Choroid plexus epithelial cell (primary cell): ENCODE data around the gene F2R.

Experiments
- DNase-seq: peaks from one replicate; pipeline ENCODE4 v3.0.0-alpha.2; 2010; ENCODE audit warnings: low read depth
- H3K4me3 ChIP-seq: 2 replicates; pipeline ENCODE4 v1.5.1; 2011; ENCODE audit warnings: low read depth, mild to moderate bottlenecking, control low read depth, low read length, moderate library complexity
- TF ChIP-seq, protein P1 (sequence below): conservative IDR thresholded peaks from 2 replicates; pipeline ENCODE4 v1.5.1; 2011; ENCODE audit warnings: low read depth, mild to moderate bottlenecking, control low read depth, inconsistent platforms, low read length, moderate library complexity

F2R gene

DNA sequence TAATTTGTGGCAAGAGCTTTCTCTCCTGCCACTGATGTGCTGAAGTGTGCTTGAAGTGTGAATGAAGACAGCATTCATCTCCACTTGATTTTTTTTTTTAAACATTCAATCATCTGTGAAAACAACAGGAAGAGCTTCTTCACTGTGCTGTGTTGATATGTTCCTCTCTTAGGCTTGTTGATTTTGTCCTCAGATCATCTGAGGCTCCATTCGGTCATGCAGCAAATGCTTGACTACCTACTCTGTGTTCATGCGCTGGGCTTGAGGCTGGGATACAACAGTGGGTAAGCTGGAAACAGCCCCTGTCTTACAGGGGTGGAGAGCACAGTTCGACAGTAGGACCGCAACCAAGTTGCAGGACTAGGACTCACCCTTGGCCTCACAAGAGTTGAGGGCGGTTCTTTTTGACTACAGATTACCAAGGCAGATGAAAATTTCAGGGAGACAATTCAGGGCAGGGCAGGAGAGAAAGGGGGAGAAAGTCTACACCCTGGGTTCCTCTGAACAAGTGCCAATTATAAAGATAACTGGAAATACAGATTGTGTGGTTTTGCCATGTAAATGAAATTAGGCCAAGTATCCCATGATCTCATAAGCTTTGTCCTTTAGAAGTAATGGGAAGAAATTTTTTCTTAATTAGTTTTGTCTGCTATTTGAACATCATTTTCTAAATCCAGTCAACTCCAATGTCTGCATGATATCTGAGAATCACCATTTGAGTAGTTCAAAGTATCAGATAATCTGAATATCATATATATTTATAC lies 31.0 kb upstream of the F2R start:
- TF ChIP-seq, protein P1, sequence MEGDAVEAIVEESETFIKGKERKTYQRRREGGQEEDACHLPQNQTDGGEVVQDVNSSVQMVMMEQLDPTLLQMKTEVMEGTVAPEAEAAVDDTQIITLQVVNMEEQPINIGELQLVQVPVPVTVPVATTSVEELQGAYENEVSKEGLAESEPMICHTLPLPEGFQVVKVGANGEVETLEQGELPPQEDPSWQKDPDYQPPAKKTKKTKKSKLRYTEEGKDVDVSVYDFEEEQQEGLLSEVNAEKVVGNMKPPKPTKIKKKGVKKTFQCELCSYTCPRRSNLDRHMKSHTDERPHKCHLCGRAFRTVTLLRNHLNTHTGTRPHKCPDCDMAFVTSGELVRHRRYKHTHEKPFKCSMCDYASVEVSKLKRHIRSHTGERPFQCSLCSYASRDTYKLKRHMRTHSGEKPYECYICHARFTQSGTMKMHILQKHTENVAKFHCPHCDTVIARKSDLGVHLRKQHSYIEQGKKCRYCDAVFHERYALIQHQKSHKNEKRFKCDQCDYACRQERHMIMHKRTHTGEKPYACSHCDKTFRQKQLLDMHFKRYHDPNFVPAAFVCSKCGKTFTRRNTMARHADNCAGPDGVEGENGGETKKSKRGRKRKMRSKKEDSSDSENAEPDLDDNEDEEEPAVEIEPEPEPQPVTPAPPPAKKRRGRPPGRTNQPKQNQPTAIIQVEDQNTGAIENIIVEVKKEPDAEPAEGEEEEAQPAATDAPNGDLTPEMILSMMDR, result no peak
- no peak overlapping the region for H3K4me3 ChIP-seq
- DNase-seq, result no peak

DNA sequence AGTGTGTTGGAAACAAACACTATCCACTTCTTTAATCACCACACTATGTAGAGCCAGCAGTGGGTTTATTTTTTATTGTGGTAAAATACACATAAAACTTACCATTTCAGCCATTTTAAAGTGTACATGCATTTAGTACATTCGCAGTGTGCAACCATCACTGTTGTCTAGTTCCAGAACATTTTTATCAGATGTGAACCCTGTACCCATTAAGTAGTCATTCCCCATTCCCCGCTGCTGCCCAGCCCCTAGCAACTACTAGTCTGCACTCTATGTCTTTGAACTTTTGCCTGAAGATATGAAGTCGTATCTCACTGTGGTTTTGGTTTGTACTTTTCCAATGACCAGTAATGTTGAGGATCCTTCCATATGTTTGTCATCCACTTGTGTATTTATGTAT lies 30.2 kb upstream of the F2R start:
- TF ChIP-seq, protein P1, result no peak
- H3K4me3 ChIP-seq, result no peak overlapping the region
- peak; percentile 9 for DNase-seq

- no peak for DNase-seq
- TF ChIP-seq, protein P1, result no peak
- H3K4me3 ChIP-seq, result no peak overlapping the region
These were observed 27.7 kb upstream of the F2R start for GRCh38 chr5:76688212-76688611.

DNA sequence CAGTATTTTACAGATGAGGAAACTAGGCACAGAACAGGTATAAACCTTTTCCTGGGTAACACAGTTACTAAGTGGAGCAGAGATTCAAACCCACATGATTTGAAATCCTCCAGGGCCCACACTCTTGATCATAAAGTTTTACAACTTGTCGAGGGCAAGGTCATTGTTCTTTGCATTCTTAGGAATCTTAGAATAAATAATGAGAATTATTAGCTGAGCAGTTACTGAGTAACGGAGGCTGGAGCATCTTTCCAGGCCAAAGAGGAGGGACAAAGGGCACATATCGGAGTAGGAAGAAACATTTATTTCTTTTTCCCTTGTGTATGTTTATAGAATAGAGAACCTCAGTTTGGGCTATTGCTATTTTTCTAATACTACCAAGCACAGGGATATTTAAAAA lies 27.1 kb upstream of the F2R start:
- DNase-seq, result peak; percentile 76
- TF ChIP-seq, protein P1, result no peak
- no peak overlapping the region for H3K4me3 ChIP-seq

DNA sequence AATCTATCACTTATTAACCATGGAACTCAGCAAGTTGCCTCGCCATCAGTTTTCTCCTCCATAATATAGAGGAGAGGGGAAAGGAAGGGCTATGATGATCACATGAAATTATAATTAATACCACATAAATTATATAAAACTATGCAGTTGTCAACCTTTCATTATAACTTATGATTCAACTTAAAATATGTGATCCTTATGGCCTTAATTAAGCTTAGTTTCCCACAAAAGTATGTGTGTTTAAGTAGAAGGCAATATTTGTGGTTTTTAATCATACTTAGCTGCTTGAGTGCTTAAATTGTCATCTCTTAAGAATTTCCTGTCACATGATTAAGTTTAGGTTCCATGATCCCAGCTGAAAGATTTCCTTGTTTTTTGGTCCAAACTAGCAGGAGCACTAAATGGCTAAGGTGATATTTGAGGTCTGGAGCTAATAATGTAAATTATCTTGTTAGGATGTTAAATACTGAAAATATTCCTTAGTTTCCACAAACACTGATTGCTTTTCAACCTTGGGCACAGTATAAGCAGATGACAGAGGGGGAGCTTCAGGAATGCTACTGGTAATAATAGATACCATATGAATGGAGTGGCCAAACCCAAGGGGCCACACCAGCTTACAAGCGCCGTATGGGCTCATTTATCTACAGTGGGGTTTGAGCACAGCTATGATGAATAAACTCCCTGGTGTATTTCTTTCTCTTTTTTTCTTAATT lies 26.4 kb upstream of the F2R start:
- no peak overlapping the region for H3K4me3 ChIP-seq

GRCh38 chr5:76690037-76690679 lies 25.8 kb upstream of the F2R start:
- peak; percentile 33 for DNase-seq
- no peak overlapping the region for H3K4me3 ChIP-seq
- TF ChIP-seq, protein P1, result no peak

More for the DNA sequence above, 26.4 kb upstream of the F2R start:
- peak; percentile 93 for DNase-seq
- TF ChIP-seq, protein P1, result no peak
